Mesenchymal stem cell (in vitro differentiated cells and primary cell): Measurements from ENCODE around the gene MRPS18C.
"Not testable (repeated sequence)": the region's sequence is repeated elsewhere in the genome, so short reads cannot be mapped to it uniquely, and the experiment has no call there.

Source experiments
- DNase-seq: peaks from one replicate; pipeline ENCODE4 v3.0.0-alpha.2; 2013
- H2AFZ ChIP-seq: one replicate; pipeline ENCODE4 v1.6.1; 2013; ENCODE audit warnings: low read depth, mild to moderate bottlenecking, control low read depth, inconsistent platforms, low read length, moderate library complexity
- H2AK5ac ChIP-seq: 2 replicates; pipeline ENCODE4 v1.6.1; 2013; ENCODE audit warnings: low read length, moderate library complexity, mild to moderate bottlenecking, inconsistent platforms; ENCODE audit not compliant: severe bottlenecking
- H2BK120ac ChIP-seq: one replicate; pipeline ENCODE4 v1.6.1; 2013; ENCODE audit warnings: low read depth, mild to moderate bottlenecking, inconsistent platforms, low read length, moderate library complexity
- H2BK12ac ChIP-seq, 2 experiments: one replicate each; pipeline ENCODE4 v1.6.1; 2013; ENCODE audit warnings: inconsistent platforms in 2 of 2, low read length in 2 of 2, mild to moderate bottlenecking in 2 of 2, moderate library complexity in 2 of 2, control low read depth in 1 of 2
- H2BK15ac ChIP-seq: one replicate; pipeline ENCODE4 v1.6.1; 2013; ENCODE audit warnings: mild to moderate bottlenecking, low read depth, inconsistent platforms; ENCODE audit not compliant: poor library complexity, severe bottlenecking
- H2BK5ac ChIP-seq: 2 replicates; pipeline ENCODE4 v1.6.1; 2013; ENCODE audit warnings: low read depth, mild to moderate bottlenecking, low read length, control low read depth, inconsistent platforms; ENCODE audit not compliant: poor library complexity, severe bottlenecking
- H3K14ac ChIP-seq, 2 experiments: one replicate each; pipeline ENCODE4 v1.6.1; 2013; ENCODE audit warnings: inconsistent platforms in 2 of 2, low read length in 2 of 2, control low read depth in 1 of 2, mild to moderate bottlenecking in 1 of 2, moderate library complexity in 1 of 2
- H3K18ac ChIP-seq, 2 experiments: one replicate each; pipeline ENCODE4 v1.6.1; 2013; ENCODE audit warnings: inconsistent platforms in 2 of 2, low read length in 2 of 2, control low read depth in 1 of 2, low read depth in 1 of 2, mild to moderate bottlenecking in 1 of 2
- H3K23ac ChIP-seq, 2 experiments: one replicate each; pipeline ENCODE4 v1.6.1; 2013; ENCODE audit warnings: inconsistent platforms in 2 of 2, low read length in 2 of 2, mild to moderate bottlenecking in 2 of 2, moderate library complexity in 2 of 2, control low read depth in 1 of 2
- H3K27ac ChIP-seq: 2 replicates; pipeline ENCODE4 v1.5.1; 2013; ENCODE audit warnings: mild to moderate bottlenecking, moderate library complexity, low read length, control low read depth, inconsistent platforms; ENCODE audit not compliant: poor library complexity, severe bottlenecking
- H3K27me3 ChIP-seq, 2 experiments: 2 replicates each; pipeline versions ENCODE4 v1.6.1 to v1.7.0; 2013; ENCODE audit warnings: low read length in 2 of 2, mild to moderate bottlenecking in 2 of 2, moderate library complexity in 2 of 2, control low read depth in 1 of 2, inconsistent platforms in 1 of 2; ENCODE audit not compliant: control insufficient read depth in 1 of 2, insufficient read depth in 1 of 2
- H3K36me3 ChIP-seq, 2 experiments: 2 replicates each; pipeline versions ENCODE4 v1.6.1 to v1.7.0; 2013; ENCODE audit warnings: low read length in 2 of 2, control low read depth in 1 of 2, inconsistent platforms in 1 of 2, low read depth in 1 of 2, mild to moderate bottlenecking in 1 of 2; ENCODE audit not compliant: insufficient read depth in 2 of 2, control insufficient read depth in 1 of 2
- H3K4ac ChIP-seq, 2 experiments: one replicate each; pipeline ENCODE4 v1.6.1; 2013; ENCODE audit warnings: inconsistent platforms in 2 of 2, low read length in 2 of 2, mild to moderate bottlenecking in 2 of 2, moderate library complexity in 2 of 2, control low read depth in 1 of 2, low read depth in 1 of 2
- H3K4me1 ChIP-seq: 2 replicates; pipeline ENCODE4 v1.6.1; 2013; ENCODE audit warnings: low read depth, low read length, control low read depth; ENCODE audit not compliant: control insufficient read depth, insufficient read depth
- H3K4me2 ChIP-seq: 2 replicates; pipeline ENCODE4 v1.6.1; 2013; ENCODE audit warnings: low read length, mild to moderate bottlenecking, inconsistent platforms; ENCODE audit not compliant: poor library complexity, severe bottlenecking
- H3K4me3 ChIP-seq, 2 experiments: 2 replicates each; pipeline versions ENCODE4 v1.5.1 to v1.7.0; 2013; ENCODE audit warnings: low read length in 2 of 2, mild to moderate bottlenecking in 2 of 2, control low read depth in 1 of 2, low read depth in 1 of 2; ENCODE audit not compliant: insufficient read depth in 1 of 2
- H3K79me1 ChIP-seq: replicated peaks from 2 replicates; pipeline ENCODE4 v1.6.1; 2013; ENCODE audit warnings: mild to moderate bottlenecking, control low read depth, low read length, inconsistent platforms; ENCODE audit not compliant: poor library complexity, severe bottlenecking
- H3K9ac ChIP-seq: 2 replicates; pipeline ENCODE4 v1.7.0; 2013; ENCODE audit warnings: mild to moderate bottlenecking, low read length, moderate library complexity
- H3K9me3 ChIP-seq: 2 replicates; pipeline ENCODE4 v1.7.0; 2013; ENCODE audit warnings: mild to moderate bottlenecking, low read length; ENCODE audit not compliant: control insufficient read depth
- H4K8ac ChIP-seq: one replicate; pipeline ENCODE4 v1.6.1; 2013; ENCODE audit warnings: inconsistent platforms, mild to moderate bottlenecking, low read length, moderate library complexity
- H4K91ac ChIP-seq: one replicate; pipeline ENCODE4 v1.6.1; 2013; ENCODE audit warnings: mild to moderate bottlenecking, low read length, inconsistent platforms
- WGBS: methylation state at CpG from one replicate; pipeline ENCODE4 v1.1.7; 2013; ENCODE audit warnings: mixed read lengths; 5-methylcytosine and 5-hydroxymethylcytosine counted together

MRPS18C gene

DNA sequence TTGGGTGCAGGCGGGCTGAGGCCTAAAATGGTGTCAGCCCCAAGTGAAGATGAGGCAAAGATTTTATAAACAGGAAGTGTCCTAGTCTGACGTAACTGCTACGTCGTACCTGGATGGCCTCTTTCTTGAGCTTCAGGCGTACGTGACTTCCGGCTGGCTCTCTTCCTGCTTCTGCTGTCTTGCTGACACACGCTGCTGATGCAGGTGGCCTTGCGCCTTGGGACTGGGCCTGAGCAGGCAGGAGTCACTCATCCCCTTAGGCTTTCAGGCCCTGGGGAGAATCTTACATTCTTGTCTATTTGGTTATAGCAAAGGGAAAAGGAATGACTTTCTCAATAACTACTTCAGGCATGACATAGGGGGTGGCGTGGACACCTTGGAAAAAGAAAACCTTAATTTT is 49.1 kb downstream of the MRPS18C start:
- DNase-seq = no peak
- no peak overlapping the region for H3K4ac ChIP-seq
- H3K4me2 ChIP-seq = no peak overlapping the region

GRCh38 chr4:83509156-83509585 is 53.3 kb downstream of the MRPS18C start:
- 70% methylated on average over 3 of the region's 3 CpGs for WGBS
- not testable (repeated sequence) for H3K9me3 ChIP-seq, H2BK120ac ChIP-seq

More for the DNA sequence above, 49.1 kb downstream of the MRPS18C start:
- no peaks in the 10 kb centered on the region for H3K36me3 ChIP-seq
- no peak overlapping the region for H3K27ac ChIP-seq
- no peak overlapping the region for H2AK5ac ChIP-seq
- H3K9me3 ChIP-seq = no peaks in the 10 kb centered on the region
- H2BK15ac ChIP-seq = no peak overlapping the region
- H3K23ac ChIP-seq = no peak overlapping the region
- H3K9ac ChIP-seq = no peak overlapping the region
- no peaks in the 10 kb centered on the region for H3K4me1 ChIP-seq
- no peak overlapping the region for H2AFZ ChIP-seq
- H4K91ac ChIP-seq = no peak overlapping the region
- H3K18ac ChIP-seq = no peak overlapping the region
- H3K4me3 ChIP-seq = no peak overlapping the region
- no peak overlapping the region for H2BK5ac ChIP-seq
- no peaks in the 10 kb centered on the region for H3K27me3 ChIP-seq
- 89% methylated on average over 10 of the region's 10 CpGs for WGBS
- peak overlapping the region; percentile 2 for H4K8ac ChIP-seq
- H3K79me1 ChIP-seq = no peaks in the 10 kb centered on the region
- H3K14ac ChIP-seq = no peak overlapping the region
- H2BK120ac ChIP-seq = no peak overlapping the region
- no peak overlapping the region for H2BK12ac ChIP-seq

GRCh38 chr4:83510442-83510841 is 54.6 kb downstream of the MRPS18C start:
- Histone ChIP-seq H3K36me3 (no peaks in the 10 kb centered on the region), H4K8ac (no peak overlapping the region), H3K4me2 (no peak overlapping the region), H3K23ac (no peak overlapping the region), H2BK12ac (no peak overlapping the region), H3K4me1 (no peaks in the 10 kb centered on the region), H3K27me3 (no peaks in the 10 kb centered on the region), H3K4me3 (no peak overlapping the region), H2AK5ac (no peak overlapping the region), H3K27ac (no peak overlapping the region), H2AFZ (no peak overlapping the region), H4K91ac (no peak overlapping the region), H3K9ac (no peak overlapping the region), H3K4ac (no peak overlapping the region), H3K14ac (no peak overlapping the region), H3K9me3 (no peaks in the 10 kb centered on the region), H2BK5ac (no peak overlapping the region), H2BK15ac (no peak overlapping the region), H3K18ac (no peak overlapping the region), H2BK120ac (no peak overlapping the region), H3K79me1 (no peaks in the 10 kb centered on the region)
- 90% methylated on average over 4 of the region's 4 CpGs for WGBS
- no peak for DNase-seq

More at GRCh38 chr4:83509156-83509585, 53.3 kb downstream of the MRPS18C start:
- H3K4me1 ChIP-seq, H3K9ac ChIP-seq, H3K36me3 ChIP-seq, H2BK12ac ChIP-seq, H3K27ac ChIP-seq, H3K4me3 ChIP-seq, H3K4me2 ChIP-seq, H3K4ac ChIP-seq, H4K91ac ChIP-seq, H2BK5ac ChIP-seq, H2AFZ ChIP-seq, H3K14ac ChIP-seq, H2BK15ac ChIP-seq, H3K27me3 ChIP-seq, H3K79me1 ChIP-seq, H3K23ac ChIP-seq, H2AK5ac ChIP-seq, H3K18ac ChIP-seq: not testable (repeated sequence)
- DNase-seq = peak; percentile 44
- H4K8ac ChIP-seq = peak overlapping the region; percentile 84
